Aorta (tissue), 5 donors: ENCODE results near the gene MRPL53. TPM values are rescaled to one million over a fixed set of nuclear protein-coding genes. Genes with fewer than 3 reads are reported as not detected.

Experiments used
- ATAC-seq: fragments of 200-7000 bp; cut with Tn5 transposase; one replicate; pipeline ENCODE4 v1.9.1; 2022; ENCODE audit warnings: moderate library complexity; ENCODE audit not compliant: low FRiP score
- DNase-seq, 2 donors: peaks; one replicate each; pipeline ENCODE4 v3.0.0-alpha.2; 2020
- H3K27ac ChIP-seq, 2 donors: one replicate each; pipeline ENCODE4 v1.5.1; 2013; ENCODE audit warnings: low read length in 2 of 2, mild to moderate bottlenecking in 2 of 2, moderate library complexity in 2 of 2, control low read depth in 1 of 2, inconsistent platforms in 1 of 2, low read depth in 1 of 2
- H3K27me3 ChIP-seq, 2 donors: one replicate each; pipeline ENCODE4 v1.6.1; 2013; ENCODE audit warnings: control low read depth in 1 of 2, low read length in 1 of 2, mild to moderate bottlenecking in 1 of 2, moderate library complexity in 1 of 2; ENCODE audit not compliant: insufficient read depth in 2 of 2, control insufficient read depth in 1 of 2
- H3K36me3 ChIP-seq, 2 donors: one replicate each; pipeline ENCODE4 v1.6.1; 2013; ENCODE audit warnings: control low read depth in 1 of 2, low read length in 1 of 2, mild to moderate bottlenecking in 1 of 2; ENCODE audit not compliant: insufficient read depth in 2 of 2, control insufficient read depth in 1 of 2
- H3K4me1 ChIP-seq, 2 donors: one replicate each; pipeline ENCODE4 v1.6.1; 2013; ENCODE audit warnings: low read length in 2 of 2, control low read depth in 1 of 2, mild to moderate bottlenecking in 1 of 2, moderate library complexity in 1 of 2; ENCODE audit not compliant: insufficient read depth in 2 of 2, control insufficient read depth in 1 of 2
- H3K4me3 ChIP-seq, 2 donors: one replicate each; pipeline ENCODE4 v1.5.1; 2013; ENCODE audit warnings: low read length in 2 of 2, control low read depth in 1 of 2, mild to moderate bottlenecking in 1 of 2
- H3K9me3 ChIP-seq: one replicate; pipeline ENCODE4 v1.6.1; 2013; ENCODE audit warnings: mild to moderate bottlenecking, low read length; ENCODE audit not compliant: control insufficient read depth
- WGBS, 2 donors: extraction: QIAGEN DNeasy Blood & Tissue Kit; methylation state at CpG; one replicate each; pipeline ENCODE4 v1.1.7; 2013; 5-methylcytosine and 5-hydroxymethylcytosine counted together
- intact Hi-C, 2 donors: fragments of 100-400 bp; cut with DNase I; formaldehyde crosslinking; loops; one replicate each; pipeline versions ENCODE4 v1.14.2 to v1.15.0; 2022
- polyA plus RNA-seq, 2 donors: library from polyadenylated mRNA; stranded (reverse); fragments of 200-250 nt; gene quantifications; one replicate each; pipeline ENCODE4 v1.2.3, GENCODE V29; 2013
- total RNA-seq, 2 donors: library from RNA; stranded (reverse); fragmentation: NEBNext Ultra II Directional; extraction: Animal tissue kit (Norgen Biotek cat#: 25700); gene quantifications; one replicate each; pipeline ENCODE4 v1.2.1, GENCODE V29; 2021
- donor health status: healthy with polysubstance abuse.
- donor health status: Bipolar disorder and iron deficiency.
- donor health status: DM: no; HTN: no; CAD: no.
- donor health status: DM: no; HTN: no; CAD: no.
- donor health status: DM: yes; HTN: yes; CAD: no.

MRPL53 gene
- total and polyA plus RNA-seq, 4 donors = 55.1 to 63.1 (median 56.2) TPM

DNA sequence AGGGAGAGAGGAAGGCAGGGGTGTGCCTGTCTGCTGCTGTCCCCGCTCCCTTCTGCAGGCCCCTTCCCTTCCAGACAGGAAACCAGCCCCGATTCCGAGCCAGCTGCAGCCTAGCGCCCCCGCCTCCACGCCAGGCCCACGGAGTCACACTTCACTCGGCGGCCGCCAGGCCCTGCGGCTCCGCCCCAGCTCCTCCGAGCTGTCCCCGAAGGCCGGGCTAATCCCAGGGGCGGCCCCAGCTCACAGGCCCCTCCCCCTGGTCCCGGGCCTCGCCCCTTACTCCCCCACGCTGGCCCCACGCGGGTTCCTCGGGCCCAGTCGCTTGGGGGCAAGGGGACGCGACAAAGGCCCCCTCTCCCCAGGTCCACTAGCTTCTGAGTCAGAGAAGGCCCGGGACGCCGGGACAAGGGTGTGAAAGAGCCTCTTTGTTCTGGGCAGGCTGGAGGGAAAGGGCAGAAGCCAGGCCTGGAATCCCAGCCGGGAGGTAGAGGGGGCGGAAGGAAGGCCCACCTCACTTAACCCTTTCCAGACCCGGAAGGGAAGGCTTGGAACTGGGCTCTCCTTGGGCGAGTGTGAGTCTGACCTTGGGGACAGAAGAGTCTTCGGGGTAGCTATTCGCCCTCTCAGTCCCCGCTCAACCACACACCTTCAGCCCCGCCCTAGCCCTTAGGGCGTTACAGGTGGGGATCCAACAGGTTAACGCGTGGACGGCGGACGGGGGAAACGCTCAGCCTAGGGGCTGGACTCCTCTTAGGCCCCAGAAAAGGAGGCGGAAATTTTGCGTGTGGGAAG is 31.9 kb downstream of the MRPL53 start:
- DNase-seq (peak; percentile 92 to 95), ATAC-seq (peak; percentile 95)
- Histone ChIP-seq H3K36me3 (no peaks in the 10 kb centered on the region), H3K4me3 (peak overlapping the region; percentile 8 to 41), H3K27ac (peak overlapping the region in 1 of 2 donors; percentile 41), H3K27me3 (no peaks in the 10 kb centered on the region), H3K9me3 (no peaks in the 10 kb centered on the region), H3K4me1 (no peaks in the 10 kb centered on the region)
- intact Hi-C loops = no loop called here
- 12 to 16% methylated on average over 38 to 45 of the region's 45 CpGs for WGBS, 2 donors

DNA sequence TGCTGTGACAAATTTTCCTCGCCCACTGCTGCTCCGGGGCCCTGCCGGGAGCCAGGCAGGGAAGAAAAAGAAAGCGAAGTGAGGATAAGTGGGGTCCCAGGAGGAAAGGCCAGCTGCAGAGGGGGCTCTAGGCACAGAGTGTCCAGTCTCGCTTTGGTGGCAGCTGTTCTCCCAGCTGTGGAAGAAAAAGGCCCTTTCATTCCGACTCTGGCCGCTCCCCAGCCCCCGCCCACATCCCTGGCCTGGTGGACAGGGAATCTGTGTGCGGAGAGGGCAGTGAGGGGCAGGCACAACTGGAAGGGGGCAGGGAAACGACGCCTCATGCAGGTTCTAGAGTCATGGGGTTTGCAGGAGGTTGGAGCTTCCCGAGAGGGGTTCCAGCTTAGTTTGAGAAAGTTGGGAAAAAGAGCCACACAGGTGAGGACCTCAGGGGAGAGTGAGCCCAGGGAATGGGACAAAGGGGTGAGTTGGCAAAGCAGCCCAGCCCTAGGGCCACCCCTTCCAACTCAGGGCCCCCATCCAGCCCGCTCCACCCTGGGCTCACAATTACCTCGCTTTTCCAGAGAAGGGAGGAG is 32.6 kb downstream of the MRPL53 start:
- intact Hi-C loops = no loop called here
- no peaks in the 10 kb centered on the region for H3K4me1 ChIP-seq
- H3K4me3 ChIP-seq = peak overlapping the region; percentile 8 to 41
- H3K27me3 ChIP-seq = no peaks in the 10 kb centered on the region
- H3K9me3 ChIP-seq = no peaks in the 10 kb centered on the region
- ATAC-seq (peak; percentile 65), DNase-seq (peak; percentile 85 to 88)
- H3K36me3 ChIP-seq = no peaks in the 10 kb centered on the region
- peak overlapping the region in 1 of 2 donors; percentile 20 for H3K27ac ChIP-seq
- WGBS, 2 donors = 4% methylated on average over 13 to 14 of the region's 14 CpGs

GRCh38 chr2:74439373-74439772 is 33.1 kb downstream of the MRPL53 start:
- H3K4me3 ChIP-seq = peak overlapping the region in 1 of 2 donors; percentile 41
- no peaks in the 10 kb centered on the region for H3K27me3 ChIP-seq
- H3K27ac ChIP-seq = no peak overlapping the region
- ATAC-seq (no peak), DNase-seq (peak in 1 of 2 donors; percentile 36)
- H3K4me1 ChIP-seq = no peaks in the 10 kb centered on the region
- no peaks in the 10 kb centered on the region for H3K36me3 ChIP-seq
- no peaks in the 10 kb centered on the region for H3K9me3 ChIP-seq
- intact Hi-C loops = no loop called here
- WGBS, 2 donors = 21 to 25% methylated on average over 3 of the region's 3 CpGs

DNA sequence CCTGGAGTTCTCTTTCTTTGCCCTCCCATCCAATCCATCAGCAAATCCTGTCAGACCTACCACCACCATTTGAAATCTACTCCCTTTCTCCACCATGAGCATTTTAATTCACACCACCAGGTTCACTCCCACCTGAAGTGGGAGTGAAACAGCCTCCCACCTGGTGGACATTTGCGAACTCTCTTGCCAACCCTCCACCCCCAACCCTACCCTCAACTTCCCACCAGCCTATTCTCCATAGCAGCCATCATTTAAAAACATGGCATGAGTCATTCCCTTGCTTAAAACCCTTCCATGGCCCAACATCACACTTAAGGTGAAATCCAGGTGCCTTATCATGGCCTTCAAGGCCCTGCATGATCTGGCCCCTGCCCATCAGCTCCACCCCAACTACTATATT is 34.2 kb downstream of the MRPL53 start:
- H3K27ac ChIP-seq = no peak overlapping the region
- no peaks in the 10 kb centered on the region for H3K4me1 ChIP-seq
- intact Hi-C loops = no loop called here

GRCh38 chr2:74436848-74437695 is 35.4 kb downstream of the MRPL53 start:
- H3K27me3 ChIP-seq = no peaks in the 10 kb centered on the region
- H3K9me3 ChIP-seq = no peaks in the 10 kb centered on the region
- no peak for DNase-seq
- 71 to 72% methylated on average over 6 of the region's 6 CpGs for WGBS, 2 donors
- H3K4me1 ChIP-seq = no peaks in the 10 kb centered on the region
- H3K4me3 ChIP-seq = no peak overlapping the region
- intact Hi-C loops = no loop called here
- H3K36me3 ChIP-seq = no peaks in the 10 kb centered on the region
- ATAC-seq = no peak
- no peak overlapping the region for H3K27ac ChIP-seq

More for the DNA sequence above, 34.2 kb downstream of the MRPL53 start:
- 96 to 100% methylated on average over 1 of the region's 1 CpG for WGBS, 2 donors
- Histone ChIP-seq H3K4me3 (no peak overlapping the region), H3K36me3 (no peaks in the 10 kb centered on the region), H3K27me3 (no peaks in the 10 kb centered on the region), H3K9me3 (no peaks in the 10 kb centered on the region)
- DNase-seq (no peak), ATAC-seq (no peak)

GRCh38 chr2:74436111-74436805 is 36.2 kb downstream of the MRPL53 start:
- Histone ChIP-seq H3K36me3 (no peaks in the 10 kb centered on the region), H3K27me3 (no peaks in the 10 kb centered on the region), H3K4me3 (no peak overlapping the region), H3K4me1 (no peaks in the 10 kb centered on the region), H3K9me3 (no peaks in the 10 kb centered on the region), H3K27ac (no peak overlapping the region)
- WGBS, 2 donors = 60 to 68% methylated on average over 42 to 43 of the region's 43 CpGs
- no peak for ATAC-seq
- no peak for DNase-seq
- intact Hi-C loops = no loop called here

- 88 to 89% methylated on average over 11 of the region's 11 CpGs for WGBS, 2 donors
Observed at GRCh38 chr2:74430502-74430901, 42.0 kb downstream of the MRPL53 start.

More at GRCh38 chr2:74430502-74430901, 42.0 kb downstream of the MRPL53 start:
- Histone ChIP-seq H3K27me3 (no peaks in the 10 kb centered on the region), H3K9me3 (no peaks in the 10 kb centered on the region), H3K36me3 (no peaks in the 10 kb centered on the region), H3K4me1 (no peaks in the 10 kb centered on the region), H3K27ac (no peak overlapping the region), H3K4me3 (no peak overlapping the region)
- intact Hi-C loops = no loop called here
- ATAC-seq = no peak
- no peak for DNase-seq
